Measurements from ENCODE around the gene TNK2.
A peak's percentile ranks its signal among the peaks of the same experiment; 100 is the strongest.
"Not testable (repeated sequence)": the region's sequence is repeated elsewhere in the genome, so short reads cannot be mapped to it uniquely, and the experiment has no call there.

TNK2 gene

DNA sequence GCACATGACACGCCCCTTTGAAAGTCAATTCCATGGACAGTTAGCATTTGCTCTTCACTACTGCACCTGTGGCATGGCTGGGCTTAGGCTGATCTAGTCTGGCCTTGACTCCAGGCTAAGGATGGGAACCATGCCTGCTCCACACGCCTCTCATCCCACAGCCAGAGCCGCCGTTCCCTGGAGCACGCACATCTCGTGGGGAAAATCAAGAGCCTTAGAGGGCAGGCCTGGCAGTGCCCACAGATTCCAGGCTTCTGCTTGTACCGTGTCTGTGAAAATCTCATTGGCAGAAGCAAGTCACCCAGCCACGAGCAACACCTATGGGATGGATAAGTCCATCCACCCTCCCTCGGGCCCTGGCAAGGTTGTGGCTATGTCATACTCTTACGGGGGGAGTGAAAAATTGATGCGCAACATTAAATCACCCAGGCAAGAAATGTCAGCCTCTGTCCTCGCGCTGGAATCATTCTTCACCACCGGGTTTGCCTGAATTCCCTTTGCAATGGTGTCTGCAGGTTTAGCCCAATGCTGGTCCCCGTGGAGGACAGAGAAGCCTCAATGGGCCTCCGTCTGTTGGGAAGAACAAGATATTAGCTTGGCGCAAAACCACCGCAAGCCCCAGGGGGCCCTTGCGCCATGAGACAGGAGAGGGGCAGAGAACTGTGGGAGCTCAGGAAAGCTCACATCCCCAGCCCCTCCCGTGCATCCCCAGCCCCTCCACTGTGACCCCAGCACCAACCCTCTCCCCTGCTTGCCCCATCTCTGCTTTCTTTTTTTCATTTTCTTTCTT lies 38.8 kb upstream of the TNK2 start:
- not testable (repeated sequence) for H3K27ac ChIP-seq (ENCODE audit: low read depth in 2 of 2, low read length in 2 of 2); H3K4me1 ChIP-seq (ENCODE audit: control insufficient read depth in 2 of 2, insufficient read depth in 2 of 2, low read length in 2 of 2); H3K4me3 ChIP-seq (ENCODE audit: low read length in 2 of 2); H3K9me3 ChIP-seq (ENCODE audit: control insufficient read depth in 2 of 2, low read length in 2 of 2); H3K27me3 ChIP-seq (ENCODE audit: control insufficient read depth in 2 of 2, insufficient read depth in 2 of 2, low read length in 2 of 2); H3K36me3 ChIP-seq (ENCODE audit: control insufficient read depth in 2 of 2, insufficient read depth in 2 of 2, low read length in 2 of 2); H3K9ac ChIP-seq (ENCODE audit: low read depth in 1 of 2, low read length in 2 of 2)

DNA sequence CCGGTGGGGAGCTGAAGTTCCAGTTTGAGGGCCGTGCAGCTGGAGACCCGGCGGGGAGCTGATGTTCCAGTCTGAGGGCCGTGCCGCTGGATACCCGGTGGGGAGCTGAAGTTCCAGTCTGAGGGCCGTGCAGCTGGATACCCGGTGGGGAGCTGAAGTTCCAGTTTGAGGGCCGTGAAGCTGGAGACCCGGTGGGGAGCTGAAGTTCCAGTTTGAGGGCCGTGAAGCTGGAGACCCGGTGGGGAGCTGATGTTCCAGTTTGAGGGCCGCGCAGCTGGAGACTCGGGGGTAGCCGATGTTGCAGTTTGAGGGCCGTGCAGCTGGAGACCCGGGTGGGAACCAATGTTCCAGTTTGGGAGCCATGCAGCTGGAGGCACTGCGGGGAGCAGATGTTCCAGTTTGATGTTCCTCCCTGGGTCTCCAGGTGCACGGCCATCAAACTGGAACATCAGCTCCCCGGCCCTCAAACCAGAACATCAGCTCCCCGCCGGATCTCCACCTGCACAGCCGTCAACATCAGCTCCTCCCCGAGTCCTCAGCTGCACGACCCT lies 33.0 kb upstream of the TNK2 start:
- H3K9ac ChIP-seq (ENCODE audit: low read depth in 1 of 2, low read length in 2 of 2); H3K4me3 ChIP-seq (ENCODE audit: low read length in 2 of 2); H3K27me3 ChIP-seq (ENCODE audit: control insufficient read depth in 2 of 2, insufficient read depth in 2 of 2, low read length in 2 of 2); H3K9me3 ChIP-seq (ENCODE audit: control insufficient read depth in 2 of 2, low read length in 2 of 2); H3K36me3 ChIP-seq (ENCODE audit: control insufficient read depth in 2 of 2, insufficient read depth in 2 of 2, low read length in 2 of 2); H3K27ac ChIP-seq (ENCODE audit: low read depth in 2 of 2, low read length in 2 of 2); H3K4me1 ChIP-seq (ENCODE audit: control insufficient read depth in 2 of 2, insufficient read depth in 2 of 2, low read length in 2 of 2): not testable (repeated sequence)

- not testable (repeated sequence) for H3K4me1 ChIP-seq (ENCODE audit: control insufficient read depth in 2 of 2, insufficient read depth in 2 of 2, low read length in 2 of 2); H3K36me3 ChIP-seq (ENCODE audit: control insufficient read depth in 2 of 2, insufficient read depth in 2 of 2, low read length in 2 of 2); H3K4me3 ChIP-seq (ENCODE audit: low read length in 2 of 2); H3K9me3 ChIP-seq (ENCODE audit: control insufficient read depth in 2 of 2, low read length in 2 of 2); H3K27ac ChIP-seq (ENCODE audit: low read depth in 2 of 2, low read length in 2 of 2); H3K27me3 ChIP-seq (ENCODE audit: control insufficient read depth in 2 of 2, insufficient read depth in 2 of 2, low read length in 2 of 2); H3K9ac ChIP-seq (ENCODE audit: low read depth in 1 of 2, low read length in 2 of 2)
These were observed 32.5 kb upstream of the TNK2 start for GRCh38 chr3:195940806-195941205.

- H3K36me3 ChIP-seq (ENCODE audit: control insufficient read depth in 2 of 2, insufficient read depth in 2 of 2, low read length in 2 of 2); H3K9me3 ChIP-seq (ENCODE audit: control insufficient read depth in 2 of 2, low read length in 2 of 2); H3K4me1 ChIP-seq (ENCODE audit: control insufficient read depth in 2 of 2, insufficient read depth in 2 of 2, low read length in 2 of 2); H3K27ac ChIP-seq (ENCODE audit: low read depth in 2 of 2, low read length in 2 of 2); H3K9ac ChIP-seq (ENCODE audit: low read depth in 1 of 2, low read length in 2 of 2); H3K27me3 ChIP-seq (ENCODE audit: control insufficient read depth in 2 of 2, insufficient read depth in 2 of 2, low read length in 2 of 2); H3K4me3 ChIP-seq (ENCODE audit: low read length in 2 of 2): not testable (repeated sequence)
These were observed 31.4 kb upstream of the TNK2 start for GRCh38 chr3:195939526-195940470.

GRCh38 chr3:195933044-195933430 lies 24.7 kb upstream of the TNK2 start:
- H3K4me3 ChIP-seq (ENCODE audit: low read length in 2 of 2); H3K36me3 ChIP-seq (ENCODE audit: control insufficient read depth in 2 of 2, insufficient read depth in 2 of 2, low read length in 2 of 2); H3K9me3 ChIP-seq (ENCODE audit: control insufficient read depth in 2 of 2, low read length in 2 of 2); H3K4me1 ChIP-seq (ENCODE audit: control insufficient read depth in 2 of 2, insufficient read depth in 2 of 2, low read length in 2 of 2); H3K27me3 ChIP-seq (ENCODE audit: control insufficient read depth in 2 of 2, insufficient read depth in 2 of 2, low read length in 2 of 2): not testable (repeated sequence)
- Histone ChIP-seq H3K27ac (ENCODE audit: low read depth in 2 of 2, low read length in 2 of 2) (peak overlapping the region; percentile 48 to 64), H3K9ac (ENCODE audit: low read depth in 1 of 2, low read length in 2 of 2) (peak overlapping the region in 1 of 2 donors; percentile 41)

GRCh38 chr3:195932418-195933043 lies 24.2 kb upstream of the TNK2 start:
- H3K9me3 ChIP-seq (ENCODE audit: control insufficient read depth in 2 of 2, low read length in 2 of 2) = no peaks in the 10 kb centered on the region
- H3K9ac ChIP-seq (ENCODE audit: low read depth in 1 of 2, low read length in 2 of 2) = peak overlapping the region in 1 of 2 donors; percentile 41
- H3K4me1 ChIP-seq (ENCODE audit: control insufficient read depth in 2 of 2, insufficient read depth in 2 of 2, low read length in 2 of 2) = peaks cover 0 to 7% of the 10 kb centered on the region in 2 donors
- H3K36me3 ChIP-seq (ENCODE audit: control insufficient read depth in 2 of 2, insufficient read depth in 2 of 2, low read length in 2 of 2) = no peaks in the 10 kb centered on the region
- H3K27me3 ChIP-seq (ENCODE audit: control insufficient read depth in 2 of 2, insufficient read depth in 2 of 2, low read length in 2 of 2) = no peaks in the 10 kb centered on the region
- H3K27ac ChIP-seq (ENCODE audit: low read depth in 2 of 2, low read length in 2 of 2) = peak overlapping the region; percentile 48 to 64
- H3K4me3 ChIP-seq (ENCODE audit: low read length in 2 of 2) = no peak overlapping the region

- Histone ChIP-seq H3K27me3 (ENCODE audit: control insufficient read depth in 2 of 2, insufficient read depth in 2 of 2, low read length in 2 of 2) (no peaks in the 10 kb centered on the region), H3K36me3 (ENCODE audit: control insufficient read depth in 2 of 2, insufficient read depth in 2 of 2, low read length in 2 of 2) (no peaks in the 10 kb centered on the region), H3K9ac (ENCODE audit: low read depth in 1 of 2, low read length in 2 of 2) (no peak overlapping the region), H3K27ac (ENCODE audit: low read depth in 2 of 2, low read length in 2 of 2) (no peak overlapping the region), H3K4me3 (ENCODE audit: low read length in 2 of 2) (no peak overlapping the region), H3K4me1 (ENCODE audit: control insufficient read depth in 2 of 2, insufficient read depth in 2 of 2, low read length in 2 of 2) (peaks cover 0 to 7% of the 10 kb centered on the region in 2 donors), H3K9me3 (ENCODE audit: control insufficient read depth in 2 of 2, low read length in 2 of 2) (no peaks in the 10 kb centered on the region)
These were observed 23.4 kb upstream of the TNK2 start for GRCh38 chr3:195931582-195932273.

GRCh38 chr3:195929452-195929851 lies 21.1 kb upstream of the TNK2 start:
- H3K4me1 ChIP-seq (ENCODE audit: control insufficient read depth in 2 of 2, insufficient read depth in 2 of 2, low read length in 2 of 2) = peaks cover 0 to 7% of the 10 kb centered on the region in 2 donors
- no peaks in the 10 kb centered on the region for H3K27me3 ChIP-seq (ENCODE audit: control insufficient read depth in 2 of 2, insufficient read depth in 2 of 2, low read length in 2 of 2)
- H3K4me3 ChIP-seq (ENCODE audit: low read length in 2 of 2) = no peak overlapping the region
- no peak overlapping the region for H3K27ac ChIP-seq (ENCODE audit: low read depth in 2 of 2, low read length in 2 of 2)
- H3K9me3 ChIP-seq (ENCODE audit: control insufficient read depth in 2 of 2, low read length in 2 of 2) = no peaks in the 10 kb centered on the region
- H3K36me3 ChIP-seq (ENCODE audit: control insufficient read depth in 2 of 2, insufficient read depth in 2 of 2, low read length in 2 of 2) = no peaks in the 10 kb centered on the region
- no peak overlapping the region for H3K9ac ChIP-seq (ENCODE audit: low read depth in 1 of 2, low read length in 2 of 2)

- no peak overlapping the region for H3K27ac ChIP-seq (ENCODE audit: low read depth in 2 of 2, low read length in 2 of 2)
- H3K9me3 ChIP-seq (ENCODE audit: control insufficient read depth in 2 of 2, low read length in 2 of 2) = no peaks in the 10 kb centered on the region
- no peaks in the 10 kb centered on the region for H3K27me3 ChIP-seq (ENCODE audit: control insufficient read depth in 2 of 2, insufficient read depth in 2 of 2, low read length in 2 of 2)
- no peak overlapping the region for H3K4me3 ChIP-seq (ENCODE audit: low read length in 2 of 2)
- no peaks in the 10 kb centered on the region for H3K36me3 ChIP-seq (ENCODE audit: control insufficient read depth in 2 of 2, insufficient read depth in 2 of 2, low read length in 2 of 2)
- no peak overlapping the region for H3K9ac ChIP-seq (ENCODE audit: low read depth in 1 of 2, low read length in 2 of 2)
- no peaks in the 10 kb centered on the region for H3K4me1 ChIP-seq (ENCODE audit: control insufficient read depth in 2 of 2, insufficient read depth in 2 of 2, low read length in 2 of 2)
These were observed 13.0 kb upstream of the TNK2 start for GRCh38 chr3:195921334-195921791.
